ENCODE measurements around the gene APP.

APP gene

GRCh38 chr21:26127073-26127814 lies 43.3 kb downstream of the APP start:
- no peak for DNase-seq (ENCODE audit: low spot score)

DNA sequence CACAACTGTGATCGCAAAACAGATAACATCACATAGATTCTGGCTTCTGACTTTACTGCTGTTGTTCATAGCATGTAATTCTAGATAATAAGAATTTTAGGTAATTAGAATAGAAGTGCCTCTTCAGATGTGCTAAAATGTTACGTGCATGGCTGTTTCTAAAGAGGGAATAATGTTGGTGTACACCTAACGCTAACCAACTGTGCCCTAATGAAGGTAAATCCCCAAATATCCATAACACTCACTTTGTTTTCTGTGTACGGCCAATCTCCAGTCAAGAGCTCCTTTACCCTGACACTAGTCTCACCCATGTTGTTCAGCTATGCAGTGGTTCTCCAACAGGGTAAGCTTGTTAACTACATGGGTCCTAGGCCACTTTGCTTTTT lies 44.4 kb downstream of the APP start:
- no peak for DNase-seq (ENCODE audit: low spot score)

GRCh38 chr21:26125433-26126167 lies 45.0 kb downstream of the APP start:
- DNase-seq (ENCODE audit: low spot score): no peak

- no peak for DNase-seq (ENCODE audit: low spot score)
Measured at GRCh38 chr21:26124896-26125295, 45.7 kb downstream of the APP start.

DNA sequence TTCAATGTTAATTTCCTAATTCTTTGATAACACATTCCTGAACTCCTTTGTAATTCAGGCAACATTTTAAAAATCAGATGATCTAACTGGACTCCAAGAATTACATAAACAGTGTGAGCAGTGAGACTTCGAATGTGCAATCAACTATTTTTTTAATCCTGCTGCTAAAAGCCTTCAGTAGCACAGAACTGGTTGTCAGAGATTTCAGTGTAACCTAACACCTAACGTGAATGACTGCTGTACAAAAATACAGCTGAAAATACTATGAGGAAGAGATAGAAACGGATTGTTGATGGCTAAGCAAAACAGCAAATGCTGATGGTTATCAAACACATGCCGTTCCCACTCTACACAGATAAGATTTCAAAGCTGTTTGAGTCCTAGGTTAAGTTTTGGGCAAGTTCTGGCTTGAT lies 46.1 kb downstream of the APP start:
- DNase-seq (ENCODE audit: low spot score): no peak

- no peak for DNase-seq (ENCODE audit: low spot score)
Measured at GRCh38 chr21:26123012-26123411, 47.6 kb downstream of the APP start.

- DNase-seq (ENCODE audit: low spot score): no peak
Measured at GRCh38 chr21:26120828-26121227, 49.7 kb downstream of the APP start.

GRCh38 chr21:26119906-26120305 lies 50.7 kb downstream of the APP start:
- no peak for DNase-seq (ENCODE audit: low spot score)

GRCh38 chr21:26118938-26119540 lies 51.5 kb downstream of the APP start:
- DNase-seq (ENCODE audit: low spot score): no peak

DNA sequence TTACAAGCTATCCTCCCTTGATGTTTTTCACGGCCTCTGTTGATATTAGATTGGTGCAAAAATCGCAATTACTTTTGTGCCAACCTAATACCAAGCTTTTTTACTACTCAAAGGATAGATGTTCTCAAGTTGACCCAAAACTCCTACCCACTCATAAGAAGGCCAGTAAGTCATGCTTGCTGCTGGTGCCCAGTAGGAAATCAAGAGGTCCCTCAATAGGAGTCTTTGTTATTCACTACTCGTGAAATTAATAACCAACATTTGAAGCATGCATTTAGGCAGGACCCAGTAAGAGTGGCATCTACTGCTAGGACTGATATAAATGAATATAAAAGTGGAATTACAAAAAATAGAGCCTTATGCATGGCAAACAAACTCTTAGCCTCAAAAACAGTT lies 52.6 kb downstream of the APP start:
- DNase-seq (ENCODE audit: low spot score): no peak

DNA sequence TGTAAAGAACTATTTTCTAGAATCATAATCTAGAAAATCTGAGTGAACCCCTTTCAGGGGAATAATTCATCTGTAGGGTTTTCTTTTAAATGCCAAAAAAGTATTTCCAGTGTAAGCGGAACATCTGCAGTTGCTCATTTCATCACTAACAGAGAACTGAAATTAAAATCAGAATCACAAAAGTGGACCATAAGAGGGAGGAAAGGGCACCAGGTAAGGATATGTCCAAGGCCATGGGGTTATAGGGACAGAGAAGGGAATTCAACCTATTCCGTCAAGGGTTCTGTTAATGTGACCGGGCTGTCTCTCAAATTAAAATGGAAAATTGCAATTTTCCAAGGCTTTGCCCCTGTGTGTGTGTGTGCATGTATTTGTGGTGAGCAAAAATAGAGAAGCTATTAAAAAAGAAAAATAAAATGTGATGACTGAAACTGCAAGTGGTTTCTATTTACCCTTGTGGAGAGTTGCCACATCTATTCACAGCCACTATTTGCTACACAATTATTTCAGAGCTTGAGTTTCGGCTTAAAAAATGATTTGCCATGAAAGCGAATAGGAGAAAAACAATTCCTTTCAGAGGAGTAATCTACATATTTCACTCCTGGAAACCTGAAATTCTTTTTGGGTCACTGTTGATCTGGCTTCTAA lies 53.1 kb downstream of the APP start:
- DNase-seq (ENCODE audit: low spot score): no peak

GRCh38 chr21:26116456-26117011 lies 54.0 kb downstream of the APP start:
- DNase-seq (ENCODE audit: low spot score): no peak

DNA sequence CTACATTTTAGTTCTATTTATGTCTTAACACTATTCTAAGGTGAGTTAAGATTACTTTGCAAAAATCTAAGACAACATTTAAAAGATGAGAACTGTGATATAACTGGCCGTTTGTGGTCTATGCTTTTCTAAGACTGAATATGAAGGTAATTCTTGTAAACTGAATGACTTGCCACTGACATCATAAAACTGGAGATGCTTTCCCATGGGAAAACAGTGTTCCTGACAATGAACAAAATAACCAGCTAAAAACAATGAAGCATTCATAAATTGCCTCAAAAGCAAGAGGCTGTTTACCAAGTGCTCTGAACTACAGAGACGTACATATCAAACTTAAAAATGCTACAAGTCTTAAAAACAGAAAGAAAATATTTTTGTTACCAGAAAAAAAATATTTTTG lies 54.7 kb downstream of the APP start:
- no peak for DNase-seq (ENCODE audit: low spot score)

DNA sequence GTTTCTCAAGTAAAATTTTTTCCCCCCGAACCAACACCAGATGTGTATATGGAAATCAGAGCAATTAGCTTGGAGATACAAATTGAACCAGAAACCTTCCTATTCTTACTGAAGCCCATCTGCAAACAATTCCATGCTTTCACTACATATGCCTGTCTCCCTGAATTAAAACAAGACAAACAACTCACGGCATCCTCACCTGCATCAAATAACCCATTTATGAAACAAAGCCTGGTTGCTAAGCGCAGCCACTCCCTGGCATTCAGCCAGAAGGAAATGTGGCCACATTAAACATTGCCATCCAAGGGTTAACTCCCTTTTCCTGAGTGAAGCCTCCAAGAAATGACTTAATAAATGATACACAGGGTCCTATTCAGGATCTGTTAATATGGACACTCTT lies 55.3 kb downstream of the APP start:
- DNase-seq (ENCODE audit: low spot score): no peak

GRCh38 chr21:26112975-26113374 lies 57.6 kb downstream of the APP start:
- no peak for DNase-seq (ENCODE audit: low spot score)

DNA sequence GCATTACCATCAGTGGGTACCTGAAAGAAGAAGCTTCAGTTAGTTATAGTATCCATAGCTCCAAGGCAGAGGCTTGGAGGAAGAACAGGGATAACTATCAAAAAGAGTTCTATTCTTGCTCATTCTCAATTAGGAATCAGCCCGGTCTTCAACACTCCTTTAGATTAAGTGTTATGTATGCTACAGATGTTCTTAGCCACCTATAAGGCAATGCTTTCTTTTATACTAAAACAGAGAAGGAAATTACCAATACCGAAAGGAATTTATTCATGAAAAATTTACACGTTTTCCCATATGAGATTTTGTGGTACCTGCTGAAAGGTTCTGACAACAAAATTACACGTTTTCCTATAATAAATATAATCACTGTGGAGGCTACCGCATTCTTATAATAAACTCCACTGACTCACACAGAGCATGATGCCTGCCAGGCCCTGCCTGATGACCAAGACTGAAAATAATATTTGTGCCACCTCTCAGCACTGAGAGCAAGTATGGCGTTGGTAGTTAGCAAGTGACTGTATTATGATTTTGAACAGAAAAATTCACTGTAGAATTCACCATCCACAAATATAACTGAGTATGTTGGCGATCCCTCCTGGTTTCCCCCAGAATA lies 58.3 kb downstream of the APP start:
- DNase-seq (ENCODE audit: low spot score): peak; percentile 68

DNA sequence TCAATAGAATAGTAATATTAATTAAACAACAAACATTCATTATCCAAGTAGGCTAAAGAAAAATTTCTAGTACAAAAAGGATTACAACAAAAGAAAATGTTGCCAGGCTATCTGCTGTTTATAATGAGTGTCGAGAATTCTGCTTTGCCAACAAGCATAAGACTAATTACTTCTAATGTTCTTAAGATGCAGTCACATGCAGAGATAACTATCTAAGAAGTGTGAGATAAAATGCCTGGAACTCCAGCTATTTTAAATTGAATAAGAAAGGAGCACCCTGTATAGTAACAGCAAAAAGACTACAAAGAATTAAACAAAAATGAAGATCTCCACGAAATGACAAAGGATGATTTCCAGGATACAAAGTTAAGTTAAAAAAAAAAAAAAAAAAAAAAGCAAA lies 59.9 kb downstream of the APP start:
- DNase-seq (ENCODE audit: low spot score): no peak

DNA sequence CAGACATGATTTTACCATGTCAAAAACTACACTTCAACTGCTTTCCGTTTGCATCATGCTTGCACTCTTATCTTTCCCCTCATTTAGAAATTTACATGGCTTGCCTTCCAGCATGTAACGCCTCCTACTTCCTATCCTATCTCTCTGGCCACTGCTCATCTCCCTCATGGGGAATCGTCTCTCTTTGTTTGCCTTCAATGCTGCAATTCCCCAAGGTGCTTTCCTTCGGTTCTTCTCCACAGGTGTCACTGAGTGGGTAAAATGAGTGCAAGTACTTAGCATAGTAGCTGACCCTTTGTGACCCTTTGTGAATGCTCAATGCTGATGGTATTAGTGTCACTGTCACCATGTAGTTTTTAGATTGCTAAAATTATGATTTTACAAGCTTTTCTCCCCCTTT lies 63.1 kb downstream of the APP start:
- DNase-seq (ENCODE audit: low spot score): no peak

DNA sequence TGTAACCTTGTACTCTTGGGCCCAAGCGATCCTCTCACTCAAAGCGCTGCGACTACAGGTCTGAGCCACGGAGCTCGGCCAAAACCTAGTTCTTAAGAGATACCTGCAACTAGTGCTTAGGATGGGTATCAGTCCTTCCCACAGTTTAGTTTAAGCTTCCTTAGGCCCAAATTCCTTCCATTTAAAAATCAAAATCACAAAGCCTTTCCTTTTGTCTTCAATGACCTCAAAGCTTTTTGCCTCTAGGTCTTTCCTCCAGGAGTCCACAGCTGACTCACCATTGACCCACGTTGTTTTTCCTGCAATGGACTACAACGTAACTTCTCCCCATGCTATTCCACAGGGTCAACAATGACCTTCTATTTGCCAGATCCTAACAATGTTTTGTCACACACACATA lies 64.0 kb downstream of the APP start:
- DNase-seq (ENCODE audit: low spot score): no peak

- DNase-seq (ENCODE audit: low spot score): no peak
Measured at GRCh38 chr21:26105819-26106218, 64.8 kb downstream of the APP start.

DNA sequence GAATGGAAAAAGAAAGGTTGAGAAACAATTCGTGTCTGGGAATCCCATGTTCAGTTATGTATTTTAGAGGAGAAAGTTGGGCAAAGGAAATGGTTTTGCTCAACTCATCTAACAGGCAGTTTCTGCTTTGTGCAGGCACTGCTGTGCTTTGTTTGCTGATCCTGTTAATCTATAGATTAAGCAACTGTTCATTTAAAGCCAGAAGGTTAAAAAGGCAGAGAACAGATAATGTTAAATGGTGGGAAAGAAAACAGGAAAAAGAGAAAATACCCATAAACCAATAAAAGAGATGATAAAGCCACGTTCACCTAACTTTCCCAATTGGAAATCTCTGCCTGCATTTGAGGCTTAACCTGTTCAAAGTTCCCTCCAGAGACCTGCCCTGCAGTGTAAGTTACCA lies 70.0 kb downstream of the APP start:
- DNase-seq (ENCODE audit: low spot score): no peak

DNA sequence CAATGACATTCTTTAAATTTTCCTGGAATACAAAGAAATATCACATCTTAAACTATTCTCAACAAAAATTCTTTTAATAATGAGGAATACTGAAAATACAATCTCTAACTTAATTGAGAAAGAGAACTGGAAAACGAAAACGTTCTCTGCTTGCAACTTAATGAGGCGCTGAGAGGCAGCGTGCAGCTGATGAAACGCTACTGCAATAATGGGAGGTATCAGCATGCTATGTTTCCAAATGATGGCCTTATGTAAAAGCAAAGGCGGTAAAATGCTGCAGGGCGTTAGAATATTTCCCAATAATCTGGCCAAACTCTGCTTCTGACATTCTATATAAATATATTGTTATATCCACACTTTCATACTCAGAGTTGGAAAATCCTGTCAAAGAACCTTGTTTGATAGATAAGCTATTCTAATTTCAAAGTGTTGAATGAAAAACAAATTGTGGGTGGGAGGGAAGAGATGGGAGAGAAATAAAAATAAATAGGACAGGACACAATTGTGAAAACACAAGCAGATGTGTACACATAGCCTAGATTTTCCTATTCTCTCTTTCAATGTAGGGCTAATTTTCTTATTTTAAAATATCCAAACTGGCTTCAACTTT lies 70.9 kb downstream of the APP start:
- no peak for DNase-seq (ENCODE audit: low spot score)
